H7 (cell line): ENCODE results near the gene DNAJC13. TPM values are rescaled to one million over a fixed set of nuclear protein-coding genes. Genes with fewer than 3 reads are reported as not detected.
A peak's percentile ranks its signal among the peaks of the same experiment; 100 is the strongest.
"Not testable (repeated sequence)": the region's sequence is repeated elsewhere in the genome, so short reads cannot be mapped to it uniquely, and the experiment has no call there.

ENCODE experiments used
- DNase-seq: peaks from one replicate; pipeline ENCODE4 v3.0.0; 2012
- H3K27me3 ChIP-seq: 2 replicates; pipeline ENCODE4 v1.6.0; 2011; ENCODE audit warnings: mild to moderate bottlenecking, low read length; ENCODE audit not compliant: control insufficient read depth, insufficient read depth
- H3K36me3 ChIP-seq: replicated peaks from 2 replicates; pipeline ENCODE4 v1.5.1; 2011; ENCODE audit warnings: low read length; ENCODE audit not compliant: control insufficient read depth, insufficient read depth
- H3K4me3 ChIP-seq: 2 replicates; pipeline ENCODE4 v1.5.1; 2011; ENCODE audit warnings: low read depth, mild to moderate bottlenecking, control low read depth, low read length, moderate library complexity; ENCODE audit not compliant: insufficient read depth
- total RNA-seq: library from RNA; depleted of rRNA; stranded (reverse); fragments of >200 nt; shearing (Covaris generic); gene quantifications from 2 replicates; pipeline ENCODE4 v1.2.3, GENCODE V29; 2014

Gene DNAJC13
- total RNA-seq, 1 experiment from 2014 or later: 17.1 TPM

DNA sequence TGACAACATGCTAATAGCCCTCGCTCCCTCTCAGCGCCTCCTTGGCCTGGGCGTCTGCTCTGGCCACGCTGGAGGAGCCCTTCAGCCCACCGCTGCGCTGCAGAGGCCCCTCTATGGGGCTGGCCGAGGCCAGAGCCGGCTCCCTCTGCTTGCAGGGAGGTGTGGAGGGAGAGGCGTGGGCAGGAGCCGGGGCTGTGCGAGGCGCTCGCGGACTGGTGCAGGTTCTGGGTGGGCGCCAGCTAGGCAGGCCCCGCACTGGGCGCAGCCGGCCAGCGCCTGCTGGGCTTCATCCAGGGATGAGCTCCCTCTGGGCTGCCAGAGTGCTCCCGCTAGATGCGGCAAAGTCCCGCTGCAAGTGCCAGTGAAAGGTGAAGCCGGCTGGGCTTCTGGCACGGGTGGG lies 21.0 kb upstream of the DNAJC13 start:
- no peak for DNase-seq
- Histone ChIP-seq H3K4me3 (no peak overlapping the region), H3K27me3 (no peaks in the 10 kb centered on the region), H3K36me3 (no peaks in the 10 kb centered on the region)

DNA sequence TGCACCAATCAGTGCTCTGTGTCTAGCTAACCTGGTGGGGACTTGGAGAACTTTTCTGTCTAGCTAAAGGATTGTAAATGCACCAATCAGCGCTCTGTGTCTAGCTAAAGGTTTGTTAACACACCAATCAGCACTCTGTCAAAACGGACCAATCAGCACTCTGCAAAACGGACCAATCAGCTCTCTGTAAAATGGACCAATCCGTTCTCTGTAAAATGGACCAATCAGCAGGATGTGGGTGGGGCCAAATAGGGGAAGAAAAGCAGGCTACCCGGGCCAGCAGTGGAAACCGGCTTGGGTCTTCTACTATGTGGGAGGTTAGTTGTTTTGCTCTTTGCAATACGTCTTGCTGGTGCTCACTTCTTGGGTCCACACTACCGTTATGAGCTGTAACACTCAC lies 20.5 kb upstream of the DNAJC13 start:
- not testable (repeated sequence) for H3K4me3 ChIP-seq, H3K36me3 ChIP-seq, H3K27me3 ChIP-seq, DNase-seq

DNA sequence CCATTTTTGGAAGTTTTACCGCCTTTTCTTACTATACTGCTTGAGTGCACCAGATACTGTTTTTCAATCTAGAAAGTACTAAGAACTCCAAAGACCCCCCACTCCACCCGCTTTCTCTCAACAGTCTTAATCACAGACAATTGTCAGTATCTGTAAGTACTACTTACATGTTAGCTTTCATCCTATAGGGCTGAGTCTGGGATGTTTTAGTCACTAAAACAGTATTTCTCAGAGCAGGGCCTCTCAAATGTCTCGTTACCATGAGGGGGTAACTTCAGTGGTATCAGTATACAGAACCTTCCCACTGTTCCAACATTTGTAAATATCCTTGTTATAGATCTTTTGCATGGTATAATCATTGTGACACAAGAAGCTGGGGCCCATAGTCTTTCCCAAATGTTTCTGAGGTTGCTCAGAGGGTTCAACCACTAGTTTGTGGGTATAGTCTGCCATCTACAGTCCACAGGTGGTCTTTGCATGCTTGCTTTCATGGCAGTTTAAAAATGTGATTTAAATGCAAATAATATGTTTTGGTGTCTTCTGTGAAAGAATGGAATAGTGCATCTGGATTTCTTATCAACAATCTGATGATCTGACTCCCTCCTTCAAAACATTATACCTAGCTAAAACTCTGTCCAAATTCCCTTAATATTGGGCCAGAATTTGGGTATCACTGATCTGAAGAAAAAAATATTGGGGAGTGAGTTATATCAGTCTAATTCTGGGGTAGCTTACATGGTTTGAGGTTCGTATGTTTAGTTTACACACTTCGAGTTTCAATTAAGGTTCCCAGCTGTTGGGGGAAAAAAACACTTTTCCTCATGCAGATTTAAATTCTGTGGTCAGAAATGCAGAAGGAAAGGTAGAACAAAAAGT lies 18.0 kb upstream of the DNAJC13 start:
- H3K27me3 ChIP-seq: no peaks in the 10 kb centered on the region
- no peaks in the 10 kb centered on the region for H3K36me3 ChIP-seq
- peak; percentile 72 for DNase-seq
- no peak overlapping the region for H3K4me3 ChIP-seq

DNA sequence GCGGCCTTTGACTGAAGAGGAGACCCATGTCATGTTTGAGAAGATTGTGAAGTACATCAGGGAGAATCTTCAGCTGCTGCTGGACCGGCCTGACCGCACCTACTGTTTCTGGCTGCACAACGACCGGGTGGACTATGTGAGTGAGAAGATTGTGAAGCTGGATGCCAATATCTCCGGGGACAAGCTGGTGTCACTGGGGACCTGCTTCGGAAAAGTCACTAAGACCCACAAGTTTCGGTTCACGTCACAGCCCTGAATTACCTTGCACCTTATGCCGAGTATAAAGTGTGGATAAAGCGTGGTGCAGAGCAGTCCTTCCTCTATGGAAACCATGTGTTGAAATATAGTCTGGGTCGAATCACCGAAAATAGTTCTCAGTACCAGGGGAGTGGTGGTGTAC lies 16.0 kb upstream of the DNAJC13 start:
- Histone ChIP-seq H3K27me3 (no peaks in the 10 kb centered on the region), H3K36me3 (no peaks in the 10 kb centered on the region), H3K4me3 (no peak overlapping the region)
- DNase-seq: no peak

DNA sequence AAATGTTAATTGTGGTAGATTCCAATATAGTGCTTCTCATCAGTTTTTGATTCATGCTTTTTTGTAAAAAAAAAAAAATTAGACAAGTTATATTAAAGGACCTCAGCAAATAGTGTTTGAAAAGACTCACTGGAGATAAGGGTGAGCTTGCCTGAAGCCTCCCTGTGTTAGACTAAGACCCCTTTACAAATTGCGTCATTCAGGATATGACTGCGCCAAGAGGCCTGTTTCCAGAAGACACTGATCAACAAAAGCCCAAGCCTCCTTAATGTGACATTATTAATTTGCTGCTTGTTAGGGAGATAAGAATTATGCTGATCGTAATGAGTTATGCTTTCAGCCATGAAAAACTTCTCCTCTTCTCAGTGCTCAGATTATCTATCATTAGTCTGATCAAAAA lies 13.0 kb upstream of the DNAJC13 start:
- DNase-seq: no peak

DNA sequence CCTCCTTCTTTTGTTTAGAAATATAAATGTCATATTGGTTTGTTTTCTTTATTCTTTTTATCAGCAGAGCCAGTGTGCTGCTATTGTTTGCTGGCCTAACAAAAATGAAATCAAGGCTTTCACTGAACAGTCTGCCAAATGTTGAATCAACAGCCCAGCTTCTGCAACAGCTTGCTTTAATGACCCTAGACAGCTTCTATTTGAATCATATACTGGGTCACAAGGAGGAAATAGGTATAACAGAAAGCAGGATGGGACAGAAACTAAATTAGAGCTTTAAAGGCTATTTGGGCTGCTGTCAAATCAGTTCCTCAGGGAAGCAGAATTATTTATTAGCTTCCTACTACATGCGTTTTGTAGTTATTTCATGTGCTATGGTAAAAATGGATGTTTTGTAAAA lies 12.1 kb upstream of the DNAJC13 start:
- Histone ChIP-seq H3K36me3 (no peaks in the 10 kb centered on the region), H3K27me3 (no peaks in the 10 kb centered on the region), H3K4me3 (no peak overlapping the region)
- no peak for DNase-seq

More for the DNA sequence above, 13.0 kb upstream of the DNAJC13 start:
- no peak overlapping the region for H3K4me3 ChIP-seq
- no peaks in the 10 kb centered on the region for H3K27me3 ChIP-seq
- H3K36me3 ChIP-seq: no peaks in the 10 kb centered on the region

DNA sequence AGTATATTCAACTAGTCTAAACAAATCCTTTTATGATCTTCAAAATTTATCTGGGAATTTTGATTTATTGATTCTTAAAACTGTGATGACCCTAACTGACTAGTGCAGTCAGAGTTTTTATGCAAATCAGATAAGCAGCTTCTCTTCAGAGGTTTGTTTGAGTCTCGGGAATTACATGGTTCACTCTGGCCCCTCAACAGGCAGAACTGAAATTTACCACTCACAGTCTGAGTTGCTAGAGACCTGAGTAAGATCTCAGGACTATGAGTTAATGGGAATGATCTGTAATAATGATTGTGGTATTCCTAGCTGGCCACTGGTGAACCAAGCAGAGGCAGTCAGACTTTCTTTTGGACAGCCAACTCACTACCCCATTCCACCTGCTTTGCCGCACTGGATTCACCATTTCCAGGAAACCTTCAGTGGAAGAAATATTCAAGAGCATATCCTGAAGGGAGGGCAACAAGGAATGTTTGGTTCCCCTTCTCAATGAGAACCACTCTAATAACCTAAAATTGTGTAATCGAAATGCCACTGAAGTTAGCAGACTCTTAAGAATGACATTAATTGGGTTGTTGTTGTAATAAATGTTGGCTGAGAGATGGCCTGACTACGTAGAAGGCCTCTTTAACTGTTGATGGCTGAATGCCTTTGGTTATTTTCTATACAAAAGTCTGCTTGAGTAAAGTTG lies 11.5 kb upstream of the DNAJC13 start:
- Histone ChIP-seq H3K4me3 (no peak overlapping the region), H3K27me3 (no peaks in the 10 kb centered on the region), H3K36me3 (no peaks in the 10 kb centered on the region)
- no peak for DNase-seq

DNA sequence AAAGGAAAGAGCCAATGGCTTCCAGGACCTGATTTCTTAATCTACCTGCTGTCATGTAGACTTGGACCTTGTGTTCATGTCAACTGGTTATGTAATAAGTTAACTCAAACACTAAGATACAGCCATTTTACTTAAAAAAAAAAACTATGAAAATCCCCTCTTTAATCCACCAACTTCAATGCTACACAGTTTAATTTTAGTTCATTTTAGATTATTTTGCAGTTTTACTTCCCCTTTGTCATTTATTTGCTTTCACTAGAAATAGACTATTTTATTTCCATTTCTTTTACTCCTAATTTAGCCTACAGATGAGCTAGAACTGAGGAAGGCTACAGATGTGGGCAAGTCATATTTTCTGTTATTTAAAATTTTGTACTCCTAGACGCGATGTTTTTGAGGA lies 10.7 kb upstream of the DNAJC13 start:
- no peaks in the 10 kb centered on the region for H3K36me3 ChIP-seq
- H3K27me3 ChIP-seq: no peaks in the 10 kb centered on the region
- no peak for DNase-seq
- H3K4me3 ChIP-seq: no peak overlapping the region

DNA sequence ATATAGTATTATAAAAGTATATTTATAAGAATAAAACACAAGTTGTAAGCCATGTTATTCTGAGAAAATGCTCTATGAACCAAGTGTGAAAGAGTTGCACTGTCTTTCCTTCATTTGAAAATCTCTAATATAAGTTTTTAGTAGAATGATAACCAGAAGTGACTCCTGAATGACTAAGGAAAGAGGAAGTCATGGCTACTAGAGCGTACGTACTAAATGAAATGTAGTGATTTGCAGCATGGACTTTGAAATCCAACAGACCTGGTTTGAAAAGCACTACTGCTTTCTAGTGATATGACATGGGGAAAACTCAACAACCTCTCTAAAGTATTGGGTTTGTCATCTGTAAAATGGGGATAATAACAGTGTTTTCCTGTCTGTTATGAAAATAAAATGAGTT lies 10.3 kb upstream of the DNAJC13 start:
- Histone ChIP-seq H3K36me3 (no peaks in the 10 kb centered on the region), H3K4me3 (no peak overlapping the region), H3K27me3 (no peaks in the 10 kb centered on the region)
- DNase-seq: no peak

DNA sequence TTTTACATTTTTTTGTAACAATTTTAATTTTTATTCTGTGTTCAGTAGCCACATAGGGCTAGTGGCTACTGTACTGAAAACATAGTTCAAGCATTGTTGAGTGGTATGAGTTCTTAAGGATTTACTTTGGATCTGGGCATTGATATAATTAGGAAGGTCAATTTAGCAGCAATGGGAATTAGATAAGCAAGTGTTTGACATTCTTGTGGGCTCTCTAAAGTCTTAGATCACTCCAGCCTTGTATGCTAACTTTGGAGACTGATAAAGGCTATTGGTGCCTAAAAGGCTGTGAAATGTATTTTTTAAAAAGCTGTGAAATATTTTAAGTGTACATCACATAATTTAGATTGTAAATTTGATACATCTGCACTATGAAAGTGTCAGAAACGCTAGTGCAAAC lies 2.5 kb upstream of the DNAJC13 start:
- no peak overlapping the region for H3K4me3 ChIP-seq

DNA sequence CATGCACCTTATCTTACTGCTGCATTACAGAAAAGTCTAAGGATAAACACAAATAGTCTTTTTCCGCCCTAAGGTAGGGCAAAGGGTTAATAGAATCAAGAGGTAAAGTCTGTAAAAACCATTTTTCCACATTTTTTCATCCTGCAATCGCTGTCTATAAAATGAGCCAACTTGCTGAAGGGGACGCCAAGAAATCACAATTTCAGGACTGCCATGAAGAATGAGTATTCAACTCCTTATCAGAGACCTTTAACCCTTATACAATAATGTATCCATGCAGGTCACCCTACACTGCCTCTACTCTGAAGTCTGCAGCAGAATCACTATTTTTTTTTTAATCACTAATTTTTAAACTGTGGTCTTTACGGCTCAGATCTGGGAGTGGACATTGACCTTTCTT lies 1.1 kb upstream of the DNAJC13 start:
- H3K36me3 ChIP-seq: no peaks in the 10 kb centered on the region
- no peak for DNase-seq
- no peak overlapping the region for H3K4me3 ChIP-seq
- no peaks in the 10 kb centered on the region for H3K27me3 ChIP-seq

More for the DNA sequence above, 2.5 kb upstream of the DNAJC13 start:
- Histone ChIP-seq H3K27me3 (no peaks in the 10 kb centered on the region), H3K36me3 (no peaks in the 10 kb centered on the region)
- DNase-seq: no peak

DNA sequence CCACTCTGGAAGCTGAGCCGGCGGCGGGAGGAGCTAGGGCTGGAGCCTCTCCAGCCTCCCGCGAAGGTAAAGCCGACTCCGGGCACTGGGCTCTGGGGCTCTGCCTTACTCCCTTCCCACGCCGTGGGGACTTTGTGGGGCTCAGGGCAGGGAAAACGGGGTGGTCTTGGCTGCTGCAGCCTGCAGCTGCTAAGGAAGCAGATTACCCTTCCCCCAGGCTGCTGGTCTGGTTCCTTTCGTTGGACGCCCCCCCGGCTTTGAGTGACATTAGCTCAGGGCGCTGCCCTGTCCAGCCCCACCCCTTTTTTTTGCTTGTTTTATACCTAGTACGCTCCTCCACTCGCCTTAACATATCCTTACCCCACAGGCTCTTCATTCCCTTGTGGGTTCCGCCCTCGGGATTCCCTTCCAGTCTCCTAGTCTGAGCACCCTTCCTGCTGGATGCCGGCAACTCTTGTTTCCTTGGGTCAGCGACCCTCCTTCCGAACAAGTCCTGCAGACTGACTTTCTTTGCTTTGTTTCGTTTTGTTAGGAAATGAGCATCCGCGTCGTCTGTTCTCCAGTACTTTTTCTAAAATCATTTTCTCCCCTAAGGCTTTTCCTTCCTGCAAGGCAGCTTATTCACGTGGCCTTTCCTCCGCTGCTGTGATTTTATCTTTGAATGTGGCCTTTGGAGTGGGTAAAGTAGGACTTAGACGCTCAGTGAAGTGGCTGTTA lies 551 bp downstream of the DNAJC13 start:
- peak overlapping the region; percentile 96 for H3K4me3 ChIP-seq
- H3K27me3 ChIP-seq: no peaks in the 10 kb centered on the region
- DNase-seq: peak; percentile 65
- H3K36me3 ChIP-seq: no peaks in the 10 kb centered on the region

DNA sequence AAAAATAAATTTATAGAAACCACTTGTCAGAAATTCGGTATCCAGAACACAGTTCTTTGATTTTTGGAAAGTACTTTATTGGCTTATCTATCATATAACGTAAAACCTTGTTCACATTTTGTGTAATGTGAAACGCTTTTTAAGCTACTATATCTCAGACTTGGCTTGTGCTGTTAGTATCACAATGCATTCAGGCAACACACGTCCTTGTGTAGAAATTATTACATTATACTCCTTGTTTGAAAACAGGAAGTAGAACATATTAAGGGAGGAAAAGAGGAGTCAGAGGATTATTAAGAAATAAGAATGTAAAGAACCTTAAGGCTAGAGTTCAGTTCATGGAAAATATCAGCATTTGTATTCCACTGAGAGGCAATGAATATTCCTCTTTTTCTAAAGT lies 1.6 kb downstream of the DNAJC13 start:
- Histone ChIP-seq H3K4me3 (peak overlapping the region; percentile 96; the same call in 1 of the 2 replicates), H3K27me3 (no peaks in the 10 kb centered on the region), H3K36me3 (no peaks in the 10 kb centered on the region)
- no peak for DNase-seq

DNA sequence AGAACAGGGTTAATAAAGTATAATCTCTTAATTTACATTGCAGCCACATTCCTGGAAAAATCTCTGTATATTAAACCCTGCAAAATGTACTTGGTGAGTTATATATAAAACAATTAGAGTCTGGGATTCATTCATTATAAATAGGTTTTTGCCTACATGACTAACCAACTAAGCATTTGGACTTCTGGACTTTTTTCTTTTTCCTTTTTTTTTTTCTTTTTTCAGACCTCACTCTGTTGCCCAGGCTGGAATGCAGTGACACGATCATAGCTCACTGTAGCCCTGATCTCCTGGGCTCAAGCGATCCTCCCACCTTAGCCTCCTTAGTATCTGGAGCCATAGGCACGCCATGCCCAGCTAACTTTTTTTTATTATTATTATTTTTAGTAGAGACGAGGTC lies 4.5 kb downstream of the DNAJC13 start:
- H3K27me3 ChIP-seq: no peaks in the 10 kb centered on the region
- no peak for DNase-seq

DNA sequence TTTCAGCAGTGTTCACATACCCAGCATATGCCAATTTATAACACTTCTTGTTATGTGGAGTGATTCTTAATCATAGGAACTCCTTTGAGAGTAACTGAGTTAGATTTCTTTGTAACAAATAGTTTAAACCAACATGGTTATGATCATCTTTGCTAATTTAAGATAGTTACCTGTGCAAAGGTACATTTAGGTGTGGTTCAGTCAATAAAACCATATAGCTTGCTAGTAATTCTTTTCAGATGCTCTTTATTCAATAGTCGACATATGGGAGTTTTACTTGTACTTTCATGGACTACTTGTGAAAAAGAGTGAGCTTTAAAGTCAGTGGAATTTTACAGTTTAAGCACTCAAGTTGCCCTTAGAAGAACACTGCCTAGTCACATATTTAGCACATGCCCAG lies 5.2 kb downstream of the DNAJC13 start:
- DNase-seq: no peak
- Histone ChIP-seq H3K27me3 (no peaks in the 10 kb centered on the region), H3K4me3 (no peak overlapping the region), H3K36me3 (no peaks in the 10 kb centered on the region)

More for the DNA sequence above, 4.5 kb downstream of the DNAJC13 start:
- Histone ChIP-seq H3K36me3 (no peaks in the 10 kb centered on the region), H3K4me3 (no peak overlapping the region)
